Subcutaneous adipose tissue (tissue), 4 donors: Measurements from ENCODE around the gene CIC. TPM values are rescaled to one million over a fixed set of nuclear protein-coding genes. Genes with fewer than 3 reads are reported as not detected.

Source experiments
- CTCF ChIP-seq: fragments of 450-650 bp; IDR thresholded peaks from one replicate; pipeline ENCODE4 v1.5.1; 2016; ENCODE audit warnings: low read depth, mild to moderate bottlenecking, control low read depth, antibody characterized with exemption, moderate library complexity
- total RNA-seq, 4 donors: library from RNA; depleted of rRNA; stranded (reverse); fragments of >200 nt; gene quantifications; one replicate each; pipeline ENCODE4 v1.1.0, GENCODE V29; 2016

Gene CIC
- total RNA-seq, 4 donors from 2014 or later: 12.4 to 49.9 (median 14.9) TPM

GRCh38 chr19:42294471-42295137 lies 25.6 kb downstream of the CIC start:
- TF ChIP-seq CTCF: no peak

GRCh38 chr19:42295342-42295741 lies 26.3 kb downstream of the CIC start:
- no peak for TF ChIP-seq CTCF

- no peak for TF ChIP-seq CTCF
Observed at GRCh38 chr19:42295831-42296525, 26.9 kb downstream of the CIC start.

- no peak for TF ChIP-seq CTCF
Observed at GRCh38 chr19:42297039-42297438, 28.0 kb downstream of the CIC start.

- no peak for TF ChIP-seq CTCF
Observed at GRCh38 chr19:42301646-42302203, 32.7 kb downstream of the CIC start, which contains the start of gene PRR19. Gene PRR19, plus strand, starts transcription at chr19:42302132. Its CDS starts 7,453 bp downstream, at chr19:42309585.

- TF ChIP-seq CTCF: no peak
Observed at GRCh38 chr19:42303101-42303464, 34.0 kb downstream of the CIC start.

- no peak for TF ChIP-seq CTCF
Observed at GRCh38 chr19:42303876-42304275, 34.8 kb downstream of the CIC start.
